Brain microvascular endothelial cell (primary cell): Measurements from ENCODE around the gene BPIFA3.

Source experiments
- DNase-seq: peaks from one replicate; pipeline ENCODE4 v3.0.0-alpha.2; 2020
- H3K27ac ChIP-seq: fragments of 250-450 bp; sonication (Bioruptor Pico); 2 replicates; pipeline ENCODE4 v1.5.1; 2020; ENCODE audit warnings: mild to moderate bottlenecking, moderate library complexity
- H3K27me3 ChIP-seq: fragments of 250-450 bp; sonication (Bioruptor Pico); replicated peaks from 2 replicates; pipeline ENCODE4 v1.5.1; 2020; ENCODE audit warnings: mild to moderate bottlenecking
- H3K36me3 ChIP-seq: fragments of 250-450 bp; sonication (Bioruptor Pico); replicated peaks from 2 replicates; pipeline ENCODE4 v1.5.1; 2020; ENCODE audit warnings: mild to moderate bottlenecking
- H3K4me3 ChIP-seq: 2 replicates; pipeline ENCODE4 v1.5.1; 2011; ENCODE audit warnings: low read depth, mild to moderate bottlenecking, control low read depth, low read length, moderate library complexity
- CTCF ChIP-seq: IDR thresholded peaks from 2 replicates; pipeline ENCODE4 v1.5.1; 2011; ENCODE audit warnings: low read depth, mild to moderate bottlenecking, moderate library complexity, low read length, control low read depth, inconsistent platforms; ENCODE audit errors: missing control alignments
- in situ Hi-C: cut with HindIII; loops from 2 replicates; pipeline ENCODE4 v1.10.0; 2017; ENCODE audit warnings: low sequenced_read_pairs, low pct_ligation_motif_present

The BPIFA3 gene

GRCh38 chr20:33236351-33236750 lies 19.2 kb downstream of the BPIFA3 start:
- Histone ChIP-seq H3K4me3 (no peak overlapping the region), H3K27ac (no peak overlapping the region), H3K36me3 (no peaks in the 10 kb centered on the region), H3K27me3 (no peaks in the 10 kb centered on the region)
- DNase-seq = no peak
- in situ Hi-C loops = no loop called here
- TF ChIP-seq CTCF = no peak

GRCh38 chr20:33237989-33238388 lies 20.8 kb downstream of the BPIFA3 start:
- Histone ChIP-seq H3K36me3 (no peaks in the 10 kb centered on the region), H3K27ac (no peak overlapping the region), H3K4me3 (no peak overlapping the region), H3K27me3 (no peaks in the 10 kb centered on the region)
- no peak for DNase-seq
- no peak for TF ChIP-seq CTCF
- in situ Hi-C loops = no loop called here

- DNase-seq = no peak
These were observed 22.3 kb downstream of the BPIFA3 start for GRCh38 chr20:33239418-33239817.

GRCh38 chr20:33239979-33240736 lies 23.0 kb downstream of the BPIFA3 start:
- no peak overlapping the region for H3K4me3 ChIP-seq
- no peaks in the 10 kb centered on the region for H3K36me3 ChIP-seq
- in situ Hi-C loops = no loop called here

More at GRCh38 chr20:33239418-33239817, 22.3 kb downstream of the BPIFA3 start:
- Histone ChIP-seq H3K27ac (no peak overlapping the region), H3K27me3 (no peaks in the 10 kb centered on the region), H3K4me3 (no peak overlapping the region), H3K36me3 (no peaks in the 10 kb centered on the region)
- TF ChIP-seq CTCF = no peak
- in situ Hi-C loops = no loop called here

GRCh38 chr20:33240923-33241322 lies 23.8 kb downstream of the BPIFA3 start:
- in situ Hi-C loops = no loop called here
- no peaks in the 10 kb centered on the region for H3K27me3 ChIP-seq
- no peak overlapping the region for H3K4me3 ChIP-seq
- H3K36me3 ChIP-seq = no peaks in the 10 kb centered on the region
- no peak for DNase-seq
- TF ChIP-seq CTCF = no peak
- H3K27ac ChIP-seq = no peak overlapping the region

More at GRCh38 chr20:33239979-33240736, 23.0 kb downstream of the BPIFA3 start:
- no peak for DNase-seq
- Histone ChIP-seq H3K27me3 (no peaks in the 10 kb centered on the region), H3K27ac (no peak overlapping the region)
- no peak for TF ChIP-seq CTCF
